GM21423 (cell line): ENCODE measurements around the gene DIPK1A.

Experiments used
- ATAC-seq: cut with Tn5 transposase; IDR thresholded peaks from one replicate; pipeline ENCODE4 v1.9.1; 2021; ENCODE audit warnings: mild to moderate bottlenecking, moderate library complexity; ENCODE audit not compliant: unreplicated experiment

DIPK1A gene

GRCh38 chr1:92961131-92961895 is at the start of gene DIPK1A:
TSS of gene DIPK1A (minus strand) at chr1:92961462. CDS start at chr1:92961429, 33 bp downstream.
- ATAC-seq = peak; percentile 43

GRCh38 chr1:93007941-93008577 is 46.8 kb upstream of the DIPK1A start:
- no peak for ATAC-seq

- no peak for ATAC-seq
Observed at GRCh38 chr1:93005252-93005598, 44.0 kb upstream of the DIPK1A start.

GRCh38 chr1:93004566-93005251 is 43.4 kb upstream of the DIPK1A start:
- ATAC-seq = no peak

- ATAC-seq = no peak
Observed at GRCh38 chr1:93003981-93004380, 42.7 kb upstream of the DIPK1A start.

DNA sequence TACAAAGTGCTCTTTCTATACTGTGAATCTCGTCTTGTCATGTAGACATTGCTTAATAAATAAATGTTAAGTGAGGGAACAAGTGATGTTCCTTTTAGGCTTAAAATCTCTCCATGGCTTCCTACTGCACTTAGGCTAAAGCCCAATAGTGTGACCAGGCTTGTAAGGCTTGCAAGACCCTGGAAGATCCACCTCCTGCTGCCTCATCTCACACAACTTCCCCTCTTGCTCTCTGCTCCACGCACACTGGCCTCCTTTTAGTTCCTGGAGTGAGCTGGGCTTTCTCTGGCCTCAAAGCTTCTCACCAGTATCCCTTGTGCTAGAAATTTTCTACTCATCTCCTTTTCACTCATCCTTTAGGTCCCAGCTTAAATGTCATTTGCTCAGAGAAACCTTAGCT is 41.5 kb upstream of the DIPK1A start:
- ATAC-seq = no peak

DNA sequence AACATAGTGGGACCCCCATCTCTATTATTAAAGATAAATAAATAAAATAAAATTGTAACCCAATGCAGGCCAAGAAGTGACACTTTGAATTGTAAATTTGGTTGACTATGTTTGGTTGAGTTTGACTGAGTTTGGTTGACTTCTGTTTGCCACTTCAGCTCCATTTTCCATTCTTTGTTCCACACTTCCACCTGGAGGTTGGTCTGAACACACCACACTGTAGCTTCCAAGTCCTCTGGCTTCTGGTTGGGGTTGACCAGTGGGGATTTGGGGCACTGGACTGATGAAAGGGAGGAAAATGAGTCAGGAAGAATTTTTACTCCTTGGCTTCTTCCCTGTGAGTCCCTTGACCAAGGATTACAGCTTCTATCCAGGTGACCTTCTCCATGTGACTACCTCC is 40.6 kb upstream of the DIPK1A start:
- no peak for ATAC-seq

- no peak for ATAC-seq
Observed at GRCh38 chr1:93000751-93001175, 39.5 kb upstream of the DIPK1A start.

GRCh38 chr1:93000291-93000690 is 39.0 kb upstream of the DIPK1A start:
- no peak for ATAC-seq

DNA sequence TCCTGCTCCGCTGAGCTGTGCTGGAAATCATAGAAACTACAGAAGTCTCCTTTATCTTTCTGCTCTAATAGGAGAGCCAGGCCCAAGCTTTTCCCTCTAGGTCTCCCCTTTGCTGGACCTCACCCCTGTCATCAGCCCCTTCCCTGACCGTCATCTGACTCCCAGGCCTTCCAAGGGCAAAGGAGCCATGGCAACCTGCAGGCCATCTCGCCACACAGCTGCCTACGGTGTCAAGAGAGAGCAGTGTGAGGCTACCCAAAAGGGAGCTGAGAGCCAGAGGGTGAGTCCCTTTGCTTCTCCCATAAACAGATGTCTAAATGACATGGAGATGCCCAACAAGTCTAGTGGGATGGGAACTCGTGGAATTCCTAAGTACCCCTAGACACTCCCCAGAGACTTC is 37.6 kb upstream of the DIPK1A start:
- ATAC-seq = no peak

DNA sequence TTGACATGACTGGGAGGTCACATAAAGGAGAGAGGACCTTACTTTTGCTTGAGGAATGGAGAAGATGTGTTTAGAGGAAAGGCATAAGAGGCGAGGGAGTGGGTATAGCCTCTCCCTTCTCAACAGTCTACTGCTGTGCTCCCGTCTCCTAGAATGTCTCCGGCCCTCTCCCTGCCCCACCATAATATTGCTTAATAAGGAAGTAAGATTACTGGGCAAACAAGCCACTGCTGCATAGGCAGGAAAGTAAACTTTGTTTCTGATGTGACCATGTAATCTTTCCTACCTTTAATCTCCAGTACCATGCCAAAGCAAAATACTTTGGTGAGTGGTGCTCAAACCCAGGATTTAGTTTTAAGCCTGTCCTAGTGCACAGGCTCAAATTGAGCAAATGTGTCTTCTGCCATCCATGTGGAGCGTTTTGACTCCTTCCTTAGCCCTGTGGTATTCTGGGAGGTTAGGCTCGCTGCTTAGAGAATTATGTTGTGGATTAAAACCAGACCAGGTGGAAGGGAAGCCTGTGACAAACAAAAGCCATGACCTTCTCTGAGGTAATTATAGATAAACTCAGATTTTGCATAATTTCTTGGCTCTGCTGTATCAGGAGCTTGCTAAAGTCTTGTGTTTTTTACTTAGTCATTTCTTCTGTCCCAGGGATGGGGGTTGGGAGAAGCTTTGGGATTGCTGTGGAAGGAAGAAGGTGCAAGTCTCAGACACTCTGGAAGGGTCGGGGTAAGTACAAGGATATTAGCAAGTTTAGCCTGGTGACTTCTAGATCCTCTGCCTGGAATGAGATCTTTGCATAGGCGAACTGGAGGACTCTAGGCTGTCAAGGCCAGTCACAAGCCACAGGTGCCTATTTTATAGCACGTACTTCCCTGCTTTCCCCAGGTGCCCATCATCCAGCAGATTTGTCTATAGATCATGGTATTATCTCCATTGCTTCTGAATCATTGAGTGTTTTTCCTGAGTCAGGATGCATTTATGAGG is 34.5 kb upstream of the DIPK1A start:
- ATAC-seq = no peak

DNA sequence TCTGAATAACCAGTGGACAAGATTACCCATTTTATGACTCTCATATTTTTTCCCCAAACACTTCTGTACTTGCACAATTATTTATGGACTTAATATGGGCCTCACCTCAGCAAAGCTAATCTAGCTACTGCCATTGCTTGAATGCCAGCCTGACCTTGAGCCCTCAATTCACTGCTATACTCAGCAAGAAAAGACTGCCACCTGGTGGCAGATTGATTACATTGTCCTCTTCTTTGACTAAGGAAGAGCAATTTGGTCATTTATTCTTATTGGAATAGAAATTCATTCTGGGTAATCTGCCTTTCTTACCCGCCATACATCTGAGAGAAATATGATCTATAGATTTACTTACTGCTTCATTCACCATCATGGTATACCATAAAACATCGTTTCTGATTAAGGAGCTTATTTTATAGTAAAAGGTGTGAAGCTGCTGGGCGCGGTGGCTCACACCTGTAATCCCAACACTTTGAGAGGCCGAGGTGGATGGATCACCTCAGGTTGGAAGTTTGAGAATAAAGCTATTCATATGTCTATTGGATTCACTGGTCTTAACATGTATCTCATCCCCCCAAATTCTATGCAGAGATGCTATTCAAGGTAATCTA is 32.9 kb upstream of the DIPK1A start:
- peak; percentile 78 for ATAC-seq

DNA sequence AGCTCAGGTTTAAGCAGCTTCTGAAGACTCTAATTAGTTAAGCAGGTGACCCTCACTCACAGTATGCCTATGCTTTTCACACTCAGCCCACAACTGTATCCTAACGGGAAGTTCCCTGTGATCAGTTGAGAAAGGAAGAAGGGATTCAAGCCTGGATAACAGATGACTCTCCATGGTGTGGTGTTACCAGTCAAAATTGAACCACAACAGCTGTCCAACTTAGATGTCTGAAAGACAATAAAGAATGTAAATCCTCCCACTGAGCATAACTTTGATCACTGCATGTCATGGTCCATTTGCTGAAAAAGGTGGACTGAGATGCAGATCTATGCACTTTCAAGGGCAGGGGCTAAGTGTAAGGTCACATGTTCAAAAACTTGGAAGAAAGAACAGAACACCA is 32.3 kb upstream of the DIPK1A start:
- no peak for ATAC-seq

DNA sequence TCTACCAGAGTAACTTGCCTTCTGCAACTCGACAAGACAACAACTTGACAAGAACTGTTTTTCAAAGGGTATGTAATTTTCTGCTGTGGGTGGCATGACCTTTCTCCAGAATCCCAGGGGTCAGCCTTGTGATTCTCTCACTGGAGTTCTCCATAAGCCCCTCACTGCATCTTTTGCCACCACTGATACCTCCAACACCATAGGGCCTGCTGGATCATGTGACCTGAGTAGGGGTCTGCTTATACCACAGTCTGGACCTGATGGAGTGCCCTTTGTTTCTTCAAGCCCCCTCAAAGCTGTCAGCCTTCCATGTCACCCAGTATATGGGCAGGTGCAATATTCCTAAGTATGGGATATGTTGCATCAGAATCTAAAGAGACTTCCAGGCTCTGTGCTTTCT is 31.6 kb upstream of the DIPK1A start:
- ATAC-seq = no peak

DNA sequence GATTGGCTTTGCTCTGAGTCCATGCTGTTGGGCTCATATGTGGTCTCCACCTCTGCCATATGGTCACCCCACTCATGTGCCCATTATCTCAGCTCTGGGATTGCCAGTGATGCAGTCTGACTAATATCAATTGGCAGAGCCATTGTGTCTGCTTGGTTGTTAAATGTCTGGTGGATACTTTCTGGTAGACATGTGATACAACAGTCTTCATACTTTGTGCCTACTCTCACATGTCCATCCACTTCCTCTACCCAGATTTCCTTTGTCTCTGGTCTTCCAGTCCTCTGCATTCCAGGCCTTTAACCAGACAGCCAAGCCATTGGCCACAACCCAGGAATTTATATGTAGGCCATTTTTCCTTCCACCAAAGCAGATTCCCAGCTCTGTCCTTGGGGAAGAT is 30.8 kb upstream of the DIPK1A start:
- ATAC-seq = no peak

- ATAC-seq = no peak
Observed at GRCh38 chr1:92990828-92991227, 29.6 kb upstream of the DIPK1A start.

- ATAC-seq = no peak
Observed at GRCh38 chr1:92989936-92990583, 28.8 kb upstream of the DIPK1A start.

GRCh38 chr1:92989253-92989652 is 28.0 kb upstream of the DIPK1A start:
- no peak for ATAC-seq

DNA sequence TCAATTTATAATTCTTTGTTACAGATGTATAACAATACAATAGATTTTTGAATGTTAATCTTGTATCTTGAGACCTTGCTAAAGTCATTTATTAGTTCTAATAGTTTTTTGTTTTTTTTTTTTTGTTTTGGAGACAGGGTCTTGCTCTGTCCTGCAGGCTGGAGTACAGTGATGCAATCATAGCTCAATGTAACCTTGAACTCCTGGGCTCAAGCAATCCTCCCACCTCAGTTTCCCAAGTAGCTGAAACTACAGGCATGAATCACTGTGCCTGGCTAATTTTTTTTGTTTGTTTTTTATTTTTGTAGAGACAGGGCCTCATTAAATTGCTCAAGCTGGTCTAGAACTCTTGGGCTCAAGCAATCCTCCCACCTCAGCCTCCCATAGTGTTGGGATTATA is 26.2 kb upstream of the DIPK1A start:
- no peak for ATAC-seq

DNA sequence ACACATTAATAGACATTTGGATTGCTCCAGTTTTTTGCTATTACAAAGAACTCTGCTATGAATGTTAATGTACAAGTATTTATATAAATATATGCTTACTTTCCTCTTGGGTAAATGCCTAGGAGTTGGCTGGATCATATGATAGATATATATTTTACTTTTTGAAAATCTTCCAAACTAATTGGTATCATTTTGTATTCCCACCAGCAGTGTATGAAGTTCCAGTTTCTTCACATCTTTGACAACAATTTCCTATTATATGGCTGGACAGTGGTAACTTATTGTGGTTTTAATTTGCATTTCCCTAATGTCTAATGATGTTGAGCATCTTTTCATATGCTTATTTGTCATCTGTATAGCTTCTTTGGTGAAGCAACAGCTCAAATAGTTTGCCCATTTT is 23.8 kb upstream of the DIPK1A start:
- no peak for ATAC-seq
